NCI-H2029 treated with DMSO at 0.1 percent for 48 hours (cell line): ENCODE results near the gene PPM1H.
A peak's percentile ranks its signal among the peaks of the same experiment; 100 is the strongest.
"Not testable (repeated sequence)": the region's sequence is repeated elsewhere in the genome, so short reads cannot be mapped to it uniquely, and the experiment has no call there.

Source experiments
- DNase-seq: peaks from one replicate; lab custom pipeline; 2025; lab: John Stamatoyannopoulos, UW

Gene PPM1H

GRCh38 chr12:62908674-62909073, 26.3 kb downstream of the PPM1H start:
- no peak for DNase-seq

- no peak for DNase-seq
Measured at GRCh38 chr12:62907561-62907960, 27.4 kb downstream of the PPM1H start.

GRCh38 chr12:62907078-62907477, 27.9 kb downstream of the PPM1H start:
- no peak for DNase-seq

- no peak for DNase-seq
Measured at GRCh38 chr12:62903151-62903550, 31.8 kb downstream of the PPM1H start.

- DNase-seq = peak; percentile 33
Measured at GRCh38 chr12:62900686-62901272, 34.2 kb downstream of the PPM1H start.

GRCh38 chr12:62899568-62900390, 35.2 kb downstream of the PPM1H start:
- no peak for DNase-seq

GRCh38 chr12:62898526-62898925, 36.4 kb downstream of the PPM1H start:
- no peak for DNase-seq

GRCh38 chr12:62895351-62895877, 39.5 kb downstream of the PPM1H start:
- no peak for DNase-seq

GRCh38 chr12:62893276-62893675, 41.7 kb downstream of the PPM1H start:
- DNase-seq = no peak

GRCh38 chr12:62891805-62892549, 43.0 kb downstream of the PPM1H start:
- no peak for DNase-seq

- DNase-seq = no peak
Measured at GRCh38 chr12:62888454-62889110, 46.4 kb downstream of the PPM1H start.

- no peak for DNase-seq
Measured at GRCh38 chr12:62886796-62887195, 48.2 kb downstream of the PPM1H start.

GRCh38 chr12:62885242-62885641, 49.7 kb downstream of the PPM1H start:
- DNase-seq = no peak

GRCh38 chr12:62884832-62885231, 50.1 kb downstream of the PPM1H start:
- not testable (repeated sequence) for DNase-seq

- no peak for DNase-seq
Measured at GRCh38 chr12:62882696-62883095, 52.3 kb downstream of the PPM1H start.

GRCh38 chr12:62882140-62882539, 52.8 kb downstream of the PPM1H start:
- DNase-seq = no peak

- DNase-seq = no peak
Measured at GRCh38 chr12:62879691-62880090, 55.3 kb downstream of the PPM1H start.

- DNase-seq = not testable (repeated sequence)
Measured at GRCh38 chr12:62879228-62879627, 55.7 kb downstream of the PPM1H start.

- no peak for DNase-seq
Measured at GRCh38 chr12:62878211-62878610, 56.7 kb downstream of the PPM1H start.

- DNase-seq = no peak
Measured at GRCh38 chr12:62876938-62877548, 57.9 kb downstream of the PPM1H start.

- no peak for DNase-seq
Measured at GRCh38 chr12:62873826-62874448, 61.0 kb downstream of the PPM1H start.
